Keratinocyte (primary cell): ENCODE measurements around the gene ECEL1. TPM values are rescaled to one million over a fixed set of nuclear protein-coding genes. Genes with fewer than 3 reads are reported as not detected.

ENCODE experiments used
- DNase-seq: peaks from one replicate; pipeline ENCODE4 v3.0.0-alpha.2; 2011; ENCODE audit warnings: low read depth, missing footprints, low spot score
- FAIRE-seq: peaks from 2 replicates; lab custom pipeline; 2011; peaks lifted over from hg19 to GRCh38; lab: Jason Lieb, UNC
- H2AFZ ChIP-seq: 2 replicates; pipeline ENCODE4 v1.6.0; 2012; ENCODE audit warnings: low read length, control low read depth, inconsistent platforms; ENCODE audit not compliant: control insufficient read depth
- H3K27ac ChIP-seq: 2 replicates; pipeline ENCODE4 v1.5.1; 2011; ENCODE audit warnings: low read length; ENCODE audit not compliant: control insufficient read depth, insufficient read depth
- H3K27me3 ChIP-seq: 3 replicates; pipeline ENCODE4 v1.6.0; 2011; ENCODE audit warnings: low read length; ENCODE audit not compliant: control insufficient read depth, insufficient read depth; ENCODE audit errors: extremely low read depth
- H3K36me3 ChIP-seq, 2 experiments: 2 replicates in 1 of 2; 3 replicates in 1 of 2; pipeline ENCODE4 v1.5.1; 2011; ENCODE audit warnings: low read length in 2 of 2, mild to moderate bottlenecking in 1 of 2; ENCODE audit not compliant: control insufficient read depth in 2 of 2, insufficient read depth in 2 of 2; ENCODE audit errors: extremely low read depth in 1 of 2
- H3K4me1 ChIP-seq: 3 replicates; pipeline ENCODE4 v1.5.1; 2011; ENCODE audit warnings: low read length; ENCODE audit not compliant: control insufficient read depth, insufficient read depth; ENCODE audit errors: extremely low read depth
- H3K4me2 ChIP-seq: 3 replicates; pipeline ENCODE4 v1.6.0; 2011; ENCODE audit warnings: low read depth, low read length; ENCODE audit not compliant: control insufficient read depth, insufficient read depth; ENCODE audit errors: extremely low read depth
- H3K4me3 ChIP-seq, 3 experiments: fragments of 200-600 bp in 1 of 3; sonication (generic) in 1 of 3; 2 replicates in 2 of 3; 3 replicates in 1 of 3; pipeline ENCODE4 v1.5.1; 2011 to 2016; ENCODE audit warnings: low read length in 3 of 3, mild to moderate bottlenecking in 3 of 3, control low read depth in 2 of 3, inconsistent platforms in 1 of 3, low read depth in 1 of 3, mixed read lengths in 1 of 3, mixed run types in 1 of 3, moderate library complexity in 1 of 3; ENCODE audit not compliant: control insufficient read depth in 2 of 3, insufficient read depth in 2 of 3; ENCODE audit errors: extremely low read depth in 1 of 3
- H3K79me2 ChIP-seq: 2 replicates; pipeline ENCODE4 v1.6.0; 2012; ENCODE audit warnings: low read length; ENCODE audit not compliant: control insufficient read depth, insufficient read depth
- H3K9ac ChIP-seq: 3 replicates; pipeline ENCODE4 v1.6.0; 2011; ENCODE audit warnings: low read length; ENCODE audit not compliant: control insufficient read depth, insufficient read depth; ENCODE audit errors: extremely low read depth
- H3K9me1 ChIP-seq: 3 replicates; pipeline ENCODE4 v1.6.0; 2011; ENCODE audit warnings: low read length; ENCODE audit not compliant: control insufficient read depth, insufficient read depth; ENCODE audit errors: extremely low read depth
- H3K9me3 ChIP-seq: 2 replicates; pipeline ENCODE4 v1.5.1; 2012; ENCODE audit warnings: low read depth, low read length; ENCODE audit not compliant: control insufficient read depth
- H4K20me1 ChIP-seq: 3 replicates; pipeline ENCODE4 v1.6.0; 2011; ENCODE audit warnings: low read length; ENCODE audit not compliant: control insufficient read depth, insufficient read depth; ENCODE audit errors: extremely low read depth
- CTCF ChIP-seq, 3 experiments: IDR thresholded peaks in 1 of 3; conservative IDR thresholded peaks in 1 of 3; optimal IDR thresholded peaks in 1 of 3; 2 replicates in 2 of 3; 3 replicates in 1 of 3; pipeline versions ENCODE3 to v1.5.1; 2011; ENCODE audit warnings: low read length in 3 of 3, mild to moderate bottlenecking in 3 of 3, moderate library complexity in 2 of 3, control low read depth in 1 of 3, inconsistent platforms in 1 of 3; ENCODE audit not compliant: insufficient read depth in 2 of 3; ENCODE audit errors: extremely low read depth in 1 of 3
- EZH2 ChIP-seq: IDR thresholded peaks from one replicate; pipeline ENCODE4 v1.6.1; 2012; ENCODE audit warnings: inconsistent platforms, mild to moderate bottlenecking, low read length, moderate library complexity
- dilution Hi-C: fragments of 300-500 bp; cut with MboI; formaldehyde crosslinking; loops from one replicate; pipeline ENCODE4 v1.7.0; 2020; ENCODE audit warnings: low sequenced_read_pairs; ENCODE audit not compliant: extremely low pct_ligation_motif_present
- polyA plus RNA-seq, 5 experiments: library from polyadenylated mRNA; depleted of rRNA in 3 of 5; stranded (reverse) in 3 of 5; stranded (forward) in 1 of 5; unstranded in 1 of 5; fragments of >200 nt; gene quantifications; 1 replicate in 1 of 5; 2 replicates in 3 of 5; 3 replicates in 1 of 5; pipeline versions ENCODE4 v1.2.1 to v1.2.3, GENCODE V29; 2011 to 2012; ENCODE audit warnings: missing spikeins in 2 of 5, low read depth in 1 of 5, low replicate concordance in 1 of 5

ECEL1 gene
- polyA plus RNA-seq, 1 donor (not counting 4 experiments of a cell fraction or from before 2014, with no cell fraction given) = not detected

- Histone ChIP-seq H4K20me1 (no peaks in the 10 kb centered on the region), H2AFZ (no peak overlapping the region), H3K36me3 (no peaks in the 10 kb centered on the region), H3K27ac (no peak overlapping the region), H3K79me2 (no peaks in the 10 kb centered on the region), H3K4me3 (no peak overlapping the region), H3K27me3 (no peaks in the 10 kb centered on the region), H3K4me1 (no peaks in the 10 kb centered on the region), H3K4me2 (no peak overlapping the region), H3K9me3 (no peaks in the 10 kb centered on the region), H3K9ac (no peak overlapping the region), H3K9me1 (no peaks in the 10 kb centered on the region)
- DNase-seq (no peak), FAIRE-seq (no peak)
- TF ChIP-seq CTCF (optimal IDR thresholded peaks at IDR 0.05 in 1 of 3, IDR thresholded peaks at IDR 0.05 in 1 of 3, conservative IDR thresholded peaks at IDR 0.05 in 1 of 3; ENCODE audit: extremely low read depth in 1 of 3, insufficient read depth in 2 of 3, low read length in 3 of 3) (no peak), EZH2 (no peak)
- dilution Hi-C loops = no loop called here
Observed at GRCh38 chr2:232465061-232465460, 22.6 kb downstream of the ECEL1 start.

DNA sequence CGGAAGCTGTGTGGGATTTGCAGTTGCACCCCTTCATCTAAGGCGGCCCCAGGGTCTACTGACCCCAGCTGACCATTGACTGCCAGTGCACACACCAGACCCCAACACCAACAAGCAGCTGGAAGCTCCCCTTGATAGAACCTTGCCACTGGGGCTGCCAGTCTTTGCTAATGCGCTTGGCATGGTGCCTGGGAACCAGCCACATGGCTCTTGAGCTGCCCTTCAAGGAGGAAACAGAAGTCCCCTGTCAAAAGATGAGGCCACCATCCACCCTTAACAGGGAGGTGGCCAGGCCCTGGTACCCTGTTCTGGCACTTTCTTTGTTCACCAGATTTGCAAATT, 23.1 kb downstream of the ECEL1 start:
- no peaks in the 10 kb centered on the region for H4K20me1 ChIP-seq
- H3K4me2 ChIP-seq = no peak overlapping the region
- no peak overlapping the region for H3K27ac ChIP-seq
- peaks cover 1% of the 10 kb centered on the region for H3K27me3 ChIP-seq
- dilution Hi-C loops = no loop called here
- no peak overlapping the region for H3K9ac ChIP-seq
- H3K4me1 ChIP-seq = no peaks in the 10 kb centered on the region
- no peaks in the 10 kb centered on the region for H3K79me2 ChIP-seq
- FAIRE-seq (no peak), DNase-seq (no peak)
- H2AFZ ChIP-seq = no peak overlapping the region
- no peaks in the 10 kb centered on the region for H3K9me1 ChIP-seq
- H3K9me3 ChIP-seq = no peaks in the 10 kb centered on the region
- no peak overlapping the region for H3K4me3 ChIP-seq
- H3K36me3 ChIP-seq = no peaks in the 10 kb centered on the region
- no peak for TF ChIP-seq EZH2
- no peak for TF ChIP-seq CTCF (optimal IDR thresholded peaks at IDR 0.05 in 1 of 3, IDR thresholded peaks at IDR 0.05 in 1 of 3, conservative IDR thresholded peaks at IDR 0.05 in 1 of 3; ENCODE audit: extremely low read depth in 1 of 3, insufficient read depth in 2 of 3, low read length in 3 of 3)
